Body of pancreas (tissue), 4 donors: ENCODE data around the gene TMEM117. TPM values are rescaled to one million over a fixed set of nuclear protein-coding genes. Genes with fewer than 3 reads are reported as not detected.

Experiments used
- ATAC-seq: fragments of 150-250 bp; one replicate; pipeline ENCODE4 v1.9.1; 2016
- DNase-seq, 4 donors: peaks; one replicate each; pipeline ENCODE4 v3.0.0-alpha.2; 2019
- H3K27ac ChIP-seq, 4 donors: fragments of 200-600 bp; sonication (generic); 1 replicate in 3 of 4; 2 replicates in 1 of 4; pipeline versions ENCODE4 v1.5.1 to v1.6.1; 2016 to 2019; ENCODE audit warnings: mild to moderate bottlenecking in 1 of 4, mixed read lengths in 1 of 4, moderate library complexity in 1 of 4
- H3K27me3 ChIP-seq, 2 donors: fragments of 200-600 bp; sonication (generic); one replicate each; pipeline ENCODE4 v1.6.0; 2016; ENCODE audit warnings: mild to moderate bottlenecking in 1 of 2
- H3K36me3 ChIP-seq, 2 donors: fragments of 200-600 bp; sonication (generic); replicated peaks in 1 of 2; 2 replicates each; pipeline ENCODE4 v1.5.1; 2016; ENCODE audit warnings: low read depth in 2 of 2; ENCODE audit not compliant: insufficient read depth in 1 of 2
- H3K4me1 ChIP-seq: fragments of 200-600 bp; sonication (generic); one replicate; pipeline ENCODE4 v1.6.0; 2016
- H3K4me3 ChIP-seq, 2 donors: fragments of 200-600 bp; sonication (generic); 1 replicate in 1 of 2; 2 replicates in 1 of 2; pipeline ENCODE4 v1.5.1; 2016 to 2019
- H3K9me3 ChIP-seq, 3 donors: fragments of 200-600 bp; sonication (generic); 1 replicate in 2 of 3; 2 replicates in 1 of 3; pipeline ENCODE4 v1.5.1; 2016
- CTCF ChIP-seq, 7 experiments: fragments of 450-650 bp in 4 of 7; fragments of 200-600 bp in 3 of 7; sonication (generic) in 3 of 7; IDR thresholded peaks; one replicate each; pipeline ENCODE4 v1.5.1; 2016 to 2019; ENCODE audit warnings: antibody characterized with exemption in 7 of 7
- POLR2A ChIP-seq, 3 donors: fragments of 450-650 bp; IDR thresholded peaks; one replicate each; pipeline ENCODE4 v1.6.1; 2016; ENCODE audit warnings: antibody characterized with exemption in 3 of 3, mild to moderate bottlenecking in 2 of 3
- WGBS, 2 donors: methylation state at CpG; one replicate each; pipeline ENCODE4 v1.1.5; 2017; 5-methylcytosine and 5-hydroxymethylcytosine counted together
- intact Hi-C: fragments of 100-400 bp; cut with DNase I; formaldehyde crosslinking; loops from one replicate; pipeline ENCODE4 v1.15.1; 2023
- total RNA-seq, 2 donors: library from RNA; depleted of rRNA; stranded (reverse); fragments of >200 nt; gene quantifications; one replicate each; pipeline ENCODE4 v1.1.0, GENCODE V29; 2016

The TMEM117 gene
- total RNA-seq, 2 donors from 2014 or later, result 19.2 to 23.4 TPM

DNA sequence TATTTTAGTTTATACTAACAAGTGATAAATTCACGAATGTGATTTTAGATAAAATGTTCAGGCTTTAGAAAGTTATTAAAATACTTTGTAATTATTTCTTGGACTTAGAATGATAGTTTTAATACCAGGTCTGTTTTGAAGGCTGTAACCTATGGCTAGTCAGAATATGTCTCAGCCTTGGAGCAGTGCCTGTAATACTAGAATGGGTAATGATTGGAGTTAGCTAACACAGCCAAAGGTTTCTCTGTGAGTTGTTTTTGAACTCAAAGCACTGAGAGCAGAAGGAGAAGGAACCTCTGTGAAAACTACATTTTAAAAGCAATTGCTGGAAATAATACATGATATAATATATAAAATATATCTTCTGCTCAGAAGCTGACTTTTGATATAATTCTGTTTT, 110.1 kb downstream of the TMEM117 start:
- Histone ChIP-seq H3K9me3 (no peaks in the 10 kb centered on the region), H3K27ac (no peak overlapping the region), H3K4me1 (no peaks in the 10 kb centered on the region), H3K36me3 (no peaks in the 10 kb centered on the region), H3K4me3 (no peak overlapping the region), H3K27me3 (no peaks in the 10 kb centered on the region)
- TF ChIP-seq POLR2A (IDR thresholded peaks at IDR 0.05) (no peak), CTCF (IDR thresholded peaks at IDR 0.05) (no peak)
- DNase-seq (no peak), ATAC-seq (no peak)
- 52 to 64% methylated on average over 1 of the region's 1 CpG for WGBS, 2 donors
- intact Hi-C loops, result no loop called here

- no peak for DNase-seq
- Histone ChIP-seq H3K4me1 (no peaks in the 10 kb centered on the region), H3K9me3 (no peaks in the 10 kb centered on the region), H3K36me3 (no peaks in the 10 kb centered on the region), H3K4me3 (no peak overlapping the region), H3K27me3 (no peaks in the 10 kb centered on the region), H3K27ac (no peak overlapping the region)
- ATAC-seq, result no peak
- 90 to 92% methylated on average over 4 to 6 of the region's 6 CpGs for WGBS, 2 donors
- TF ChIP-seq POLR2A (IDR thresholded peaks at IDR 0.05) (no peak), CTCF (IDR thresholded peaks at IDR 0.05) (no peak)
- intact Hi-C loops, result no loop called here
Measured at GRCh38 chr12:43951286-43951685, 115.4 kb downstream of the TMEM117 start.

- 57% methylated on average over 2 of the region's 2 CpGs for WGBS, 2 donors
- no peak for ATAC-seq
- no peaks in the 10 kb centered on the region for H3K9me3 ChIP-seq
- H3K27ac ChIP-seq, result no peak overlapping the region
- no peaks in the 10 kb centered on the region for H3K36me3 ChIP-seq
- intact Hi-C loops, result no loop called here
- H3K4me1 ChIP-seq, result no peaks in the 10 kb centered on the region
- peak in 4 of 7 experiments; percentile 22 to 35 (median 30) for TF ChIP-seq CTCF (IDR thresholded peaks at IDR 0.05)
- no peak for TF ChIP-seq POLR2A (IDR thresholded peaks at IDR 0.05)
- DNase-seq, result peak in 2 of 4 donors; percentile 6
- H3K4me3 ChIP-seq, result no peak overlapping the region
- H3K27me3 ChIP-seq, result no peaks in the 10 kb centered on the region
Measured at GRCh38 chr12:43957732-43958372, 122.0 kb downstream of the TMEM117 start.

DNA sequence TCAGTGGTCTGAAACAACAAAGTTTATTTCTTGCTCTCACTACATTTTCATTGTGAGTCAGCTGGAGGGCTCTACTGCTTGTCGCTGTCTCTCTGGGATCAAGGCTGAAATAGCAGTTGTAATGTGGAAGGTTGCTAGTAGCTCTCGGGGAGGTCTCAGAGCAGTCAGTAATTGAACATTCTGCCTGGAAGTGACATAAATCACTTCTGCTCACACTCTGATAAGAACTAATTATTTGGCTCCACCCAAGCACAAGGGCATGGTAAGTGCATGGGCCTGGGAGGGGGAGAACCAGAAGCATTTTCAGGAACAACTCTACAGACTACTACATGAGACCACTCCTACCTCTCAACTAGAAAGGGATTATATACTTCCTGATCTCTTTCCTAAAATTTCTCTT, 128.2 kb downstream of the TMEM117 start:
- H3K27ac ChIP-seq, result no peak overlapping the region
- no peaks in the 10 kb centered on the region for H3K27me3 ChIP-seq
- DNase-seq (no peak), ATAC-seq (no peak)
- intact Hi-C loops, result no loop called here
- no peaks in the 10 kb centered on the region for H3K4me1 ChIP-seq
- H3K36me3 ChIP-seq, result no peaks in the 10 kb centered on the region
- H3K9me3 ChIP-seq, result no peaks in the 10 kb centered on the region
- H3K4me3 ChIP-seq, result no peak overlapping the region
- WGBS, 2 donors, result 95 to 97% methylated on average over 2 of the region's 2 CpGs
- no peak for TF ChIP-seq POLR2A (IDR thresholded peaks at IDR 0.05)
- no peak for TF ChIP-seq CTCF (IDR thresholded peaks at IDR 0.05)

DNA sequence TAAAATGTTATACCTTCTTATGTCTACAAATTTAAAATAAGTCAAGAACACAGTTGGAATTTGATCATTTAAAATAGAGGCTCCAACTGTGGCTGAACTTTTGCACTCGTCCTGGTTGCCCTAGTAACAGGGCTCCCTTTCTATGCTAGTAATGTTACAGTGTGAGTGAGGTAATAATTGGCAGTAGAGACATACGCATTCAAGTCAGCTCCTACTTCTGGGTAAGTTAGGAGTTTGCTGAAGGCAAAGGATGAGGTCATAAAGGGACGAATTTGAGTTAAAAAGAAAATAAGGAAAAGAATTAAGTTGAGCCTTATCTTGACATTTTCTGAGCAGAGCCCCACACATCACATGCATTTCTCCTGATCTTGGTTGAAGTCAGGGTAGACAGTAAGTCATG, 129.1 kb downstream of the TMEM117 start:
- Histone ChIP-seq H3K9me3 (no peaks in the 10 kb centered on the region), H3K36me3 (no peaks in the 10 kb centered on the region), H3K27me3 (no peaks in the 10 kb centered on the region), H3K4me3 (no peak overlapping the region), H3K4me1 (no peaks in the 10 kb centered on the region), H3K27ac (no peak overlapping the region)
- 71 to 80% methylated on average over 3 of the region's 3 CpGs for WGBS, 2 donors
- intact Hi-C loops, result no loop called here
- DNase-seq, result no peak
- no peak for ATAC-seq
- TF ChIP-seq CTCF (IDR thresholded peaks at IDR 0.05), result no peak
- no peak for TF ChIP-seq POLR2A (IDR thresholded peaks at IDR 0.05)
